Activated CD8-positive, alpha-beta memory T cell treated with anti-CD3 and anti-CD28 coated beads for 36 hours (primary cell): ENCODE results near the gene NDUFA6. TPM values are rescaled to one million over a fixed set of nuclear protein-coding genes. Genes with fewer than 3 reads are reported as not detected.

Source experiments
- CTCF ChIA-PET: fragments of 350-600 bp; sonication (Branson Sonifier 250); formaldehyde crosslinking; loops from one replicate; lab custom pipeline; 2021; ENCODE audit warnings: antibody characterized with exemption; lab: Charles Lee
- POLR2A ChIA-PET: fragments of 350-600 bp; sonication (Branson Sonifier 250); formaldehyde crosslinking; loops from one replicate; lab custom pipeline; 2021; ENCODE audit warnings: antibody characterized with exemption; lab: Charles Lee
- total RNA-seq, 2 experiments: library from RNA; stranded (reverse); gene quantifications; one replicate each; pipeline ENCODE4 v1.2.3, GENCODE V29; 2021

Gene NDUFA6
- total RNA-seq, 2 experiments from 2014 or later, result 109 to 112 TPM

- POLR2A ChIA-PET, result interaction anchor here (0.5 kb wide), 1 partner anchor 210 kb away, joined by 7 read pairs; no protein-coding TSS in a partner anchor
- CTCF ChIA-PET, result no interaction called here
Measured at GRCh38 chr22:42062506-42063170, 27.9 kb downstream of the NDUFA6 start.

GRCh38 chr22:42061041-42061440 is 29.5 kb downstream of the NDUFA6 start:
- ChIA-PET CTCF (interaction anchor here (0.7 kb wide), 1 partner anchor 506 kb away, joined by 5 read pairs; no protein-coding TSS in a partner anchor), POLR2A (no interaction called here)

- CTCF ChIA-PET, result no interaction called here
Measured at GRCh38 chr22:42060489-42060888, 30.1 kb downstream of the NDUFA6 start.

GRCh38 chr22:42056757-42057511 is 33.6 kb downstream of the NDUFA6 start:
- POLR2A ChIA-PET, result no interaction called here
- CTCF ChIA-PET, result no interaction called here

More at GRCh38 chr22:42060489-42060888, 30.1 kb downstream of the NDUFA6 start:
- POLR2A ChIA-PET, result no interaction called here

GRCh38 chr22:42052765-42053164 is 37.8 kb downstream of the NDUFA6 start:
- CTCF ChIA-PET, result no interaction called here

GRCh38 chr22:42050641-42051180 is 39.9 kb downstream of the NDUFA6 start:
- CTCF ChIA-PET, result no interaction called here
- POLR2A ChIA-PET, result no interaction called here

More at GRCh38 chr22:42052765-42053164, 37.8 kb downstream of the NDUFA6 start:
- POLR2A ChIA-PET, result no interaction called here

- ChIA-PET CTCF (no interaction called here), POLR2A (no interaction called here)
Measured at GRCh38 chr22:42041784-42042183, 48.8 kb downstream of the NDUFA6 start.

GRCh38 chr22:42039271-42039670 is 51.3 kb downstream of the NDUFA6 start:
- CTCF ChIA-PET, result no interaction called here
- POLR2A ChIA-PET, result no interaction called here

Other genes with a start within 250 kb of the NDUFA6 start
- gene SHISA8, start 175.7 kb downstream of the NDUFA6 start, total RNA-seq, result 1 to 10 TPM; 1.1 to 1.7 TPM
- gene TNFRSF13C, start 164.0 kb downstream of the NDUFA6 start, total RNA-seq, result 1 to 10 TPM; 3.6 to 3.9 TPM
- 10 to 100 TPM; 80.8 to 84.9 TPM for gene CENPM, start 143.6 kb downstream of the NDUFA6 start, total RNA-seq
- gene SEPTIN3, start 121.3 kb downstream of the NDUFA6 start, total RNA-seq, result under 1 TPM; 0.36 to 0.55 TPM
- gene WBP2NL, start 92.0 kb downstream of the NDUFA6 start, total RNA-seq, result under 1 TPM; 0.36 to 0.42 TPM
- gene NAGA, start 20.0 kb downstream of the NDUFA6 start, total RNA-seq, result 10 to 100 TPM; 20.0 to 20.9 TPM
- 1 to 10 TPM; 3.0 to 3.2 TPM for gene PHETA2, start 16.5 kb downstream of the NDUFA6 start, total RNA-seq
- 10 to 100 TPM; 63.5 to 66.3 TPM for gene SMDT1, start 11.1 kb downstream of the NDUFA6 start, total RNA-seq
- 1 to 10 TPM; 1.2 to 1.4 TPM for gene CYP2D6, start 40.0 kb upstream of the NDUFA6 start, total RNA-seq
- gene TCF20, start 179.9 kb upstream of the NDUFA6 start, total RNA-seq, result 10 to 100 TPM; 65.3 to 68.0 TPM